HEK293 (cell line): ENCODE results near the gene QPCT.

ENCODE experiments used
- IKZF3 ChIP-seq: fragments of 450-650 bp; IDR thresholded peaks from 2 replicates; pipeline ENCODE4 v1.5.0; 2018; ENCODE audit warnings: missing biosample characterization, mild to moderate bottlenecking, missing genetic modification characterization, moderate library complexity
- SCRT1 ChIP-seq: fragments of 450-650 bp; formaldehyde crosslinking; IDR thresholded peaks from 2 replicates; pipeline ENCODE4 v1.5.1; 2016; ENCODE audit warnings: missing biosample characterization, missing genetic modification characterization, borderline replicate concordance
- WT1 ChIP-seq: fragments of 450-650 bp; formaldehyde crosslinking; IDR thresholded peaks from 2 replicates; pipeline ENCODE4 v1.5.1; 2016; ENCODE audit warnings: missing biosample characterization, missing genetic modification characterization
- ZFP3 ChIP-seq: fragments of 450-650 bp; formaldehyde crosslinking; IDR thresholded peaks from 2 replicates; pipeline ENCODE4 v1.5.1; 2016; ENCODE audit warnings: low read depth, missing biosample characterization, missing genetic modification characterization
- TF ChIP-seq, protein P1 (sequence below): fragments of 450-650 bp; formaldehyde crosslinking; IDR thresholded peaks from 2 replicates; pipeline ENCODE4 v1.5.1; 2016; ENCODE audit warnings: missing biosample characterization, missing genetic modification characterization
- TF ChIP-seq, protein P2 (sequence below): fragments of 450-650 bp; IDR thresholded peaks from 2 replicates; pipeline ENCODE4 v1.5.1; 2018; ENCODE audit warnings: missing biosample characterization, mild to moderate bottlenecking, missing genetic modification characterization
- TF ChIP-seq, protein P3 (sequence below): fragments of 450-650 bp; formaldehyde crosslinking; IDR thresholded peaks from 2 replicates; pipeline ENCODE4 v1.5.1; 2016; ENCODE audit warnings: missing biosample characterization, missing genetic modification characterization, borderline replicate concordance

DNA sequence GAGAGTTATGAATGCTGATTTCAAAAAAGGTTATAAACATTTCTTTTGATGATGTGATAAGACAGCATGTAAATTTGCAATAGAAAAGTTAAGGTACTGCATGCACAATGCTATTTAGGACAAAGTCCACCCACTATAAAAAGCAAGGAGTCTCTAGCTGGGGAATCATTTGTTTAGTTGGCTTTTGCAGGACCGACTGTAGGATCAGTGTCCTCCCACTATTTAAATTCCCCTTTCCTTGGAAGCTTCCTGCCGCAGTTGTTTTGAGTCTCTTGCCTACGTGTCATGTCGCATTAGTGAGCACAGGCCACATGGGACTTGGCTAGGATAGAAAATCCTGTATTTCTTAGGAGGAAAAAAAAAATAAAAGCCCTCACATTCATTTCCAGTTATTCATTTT is 13.1 kb downstream of the QPCT start:
- TF ChIP-seq, protein P1, sequence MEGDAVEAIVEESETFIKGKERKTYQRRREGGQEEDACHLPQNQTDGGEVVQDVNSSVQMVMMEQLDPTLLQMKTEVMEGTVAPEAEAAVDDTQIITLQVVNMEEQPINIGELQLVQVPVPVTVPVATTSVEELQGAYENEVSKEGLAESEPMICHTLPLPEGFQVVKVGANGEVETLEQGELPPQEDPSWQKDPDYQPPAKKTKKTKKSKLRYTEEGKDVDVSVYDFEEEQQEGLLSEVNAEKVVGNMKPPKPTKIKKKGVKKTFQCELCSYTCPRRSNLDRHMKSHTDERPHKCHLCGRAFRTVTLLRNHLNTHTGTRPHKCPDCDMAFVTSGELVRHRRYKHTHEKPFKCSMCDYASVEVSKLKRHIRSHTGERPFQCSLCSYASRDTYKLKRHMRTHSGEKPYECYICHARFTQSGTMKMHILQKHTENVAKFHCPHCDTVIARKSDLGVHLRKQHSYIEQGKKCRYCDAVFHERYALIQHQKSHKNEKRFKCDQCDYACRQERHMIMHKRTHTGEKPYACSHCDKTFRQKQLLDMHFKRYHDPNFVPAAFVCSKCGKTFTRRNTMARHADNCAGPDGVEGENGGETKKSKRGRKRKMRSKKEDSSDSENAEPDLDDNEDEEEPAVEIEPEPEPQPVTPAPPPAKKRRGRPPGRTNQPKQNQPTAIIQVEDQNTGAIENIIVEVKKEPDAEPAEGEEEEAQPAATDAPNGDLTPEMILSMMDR (tag by site-specific recombination), result no peak
- no peak for TF ChIP-seq SCRT1 (tag by site-specific recombination)
- TF ChIP-seq IKZF3 (tag by site-specific recombination), result no peak
- TF ChIP-seq ZFP3 (tag by site-specific recombination), result no peak
- TF ChIP-seq, protein P2, sequence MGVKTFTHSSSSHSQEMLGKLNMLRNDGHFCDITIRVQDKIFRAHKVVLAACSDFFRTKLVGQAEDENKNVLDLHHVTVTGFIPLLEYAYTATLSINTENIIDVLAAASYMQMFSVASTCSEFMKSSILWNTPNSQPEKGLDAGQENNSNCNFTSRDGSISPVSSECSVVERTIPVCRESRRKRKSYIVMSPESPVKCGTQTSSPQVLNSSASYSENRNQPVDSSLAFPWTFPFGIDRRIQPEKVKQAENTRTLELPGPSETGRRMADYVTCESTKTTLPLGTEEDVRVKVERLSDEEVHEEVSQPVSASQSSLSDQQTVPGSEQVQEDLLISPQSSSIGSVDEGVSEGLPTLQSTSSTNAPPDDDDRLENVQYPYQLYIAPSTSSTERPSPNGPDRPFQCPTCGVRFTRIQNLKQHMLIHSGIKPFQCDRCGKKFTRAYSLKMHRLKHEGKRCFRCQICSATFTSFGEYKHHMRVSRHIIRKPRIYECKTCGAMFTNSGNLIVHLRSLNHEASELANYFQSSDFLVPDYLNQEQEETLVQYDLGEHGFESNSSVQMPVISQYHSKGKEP (tag by site-specific recombination), result no peak
- no peak for TF ChIP-seq WT1 (tag by site-specific recombination)
- TF ChIP-seq, protein P3, sequence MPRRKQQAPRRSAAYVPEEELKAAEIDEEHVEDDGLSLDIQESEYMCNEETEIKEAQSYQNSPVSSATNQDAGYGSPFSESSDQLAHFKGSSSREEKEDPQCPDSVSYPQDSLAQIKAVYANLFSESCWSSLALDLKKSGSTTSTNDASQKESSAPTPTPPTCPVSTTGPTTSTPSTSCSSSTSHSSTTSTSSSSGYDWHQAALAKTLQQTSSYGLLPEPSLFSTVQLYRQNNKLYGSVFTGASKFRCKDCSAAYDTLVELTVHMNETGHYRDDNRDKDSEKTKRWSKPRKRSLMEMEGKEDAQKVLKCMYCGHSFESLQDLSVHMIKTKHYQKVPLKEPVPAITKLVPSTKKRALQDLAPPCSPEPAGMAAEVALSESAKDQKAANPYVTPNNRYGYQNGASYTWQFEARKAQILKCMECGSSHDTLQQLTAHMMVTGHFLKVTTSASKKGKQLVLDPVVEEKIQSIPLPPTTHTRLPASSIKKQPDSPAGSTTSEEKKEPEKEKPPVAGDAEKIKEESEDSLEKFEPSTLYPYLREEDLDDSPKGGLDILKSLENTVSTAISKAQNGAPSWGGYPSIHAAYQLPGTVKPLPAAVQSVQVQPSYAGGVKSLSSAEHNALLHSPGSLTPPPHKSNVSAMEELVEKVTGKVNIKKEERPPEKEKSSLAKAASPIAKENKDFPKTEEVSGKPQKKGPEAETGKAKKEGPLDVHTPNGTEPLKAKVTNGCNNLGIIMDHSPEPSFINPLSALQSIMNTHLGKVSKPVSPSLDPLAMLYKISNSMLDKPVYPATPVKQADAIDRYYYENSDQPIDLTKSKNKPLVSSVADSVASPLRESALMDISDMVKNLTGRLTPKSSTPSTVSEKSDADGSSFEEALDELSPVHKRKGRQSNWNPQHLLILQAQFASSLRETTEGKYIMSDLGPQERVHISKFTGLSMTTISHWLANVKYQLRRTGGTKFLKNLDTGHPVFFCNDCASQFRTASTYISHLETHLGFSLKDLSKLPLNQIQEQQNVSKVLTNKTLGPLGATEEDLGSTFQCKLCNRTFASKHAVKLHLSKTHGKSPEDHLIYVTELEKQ (tag by site-specific recombination), result no peak
